ENCODE results near the gene TM4SF18. TPM values are rescaled to one million over a fixed set of nuclear protein-coding genes. Genes with fewer than 3 reads are reported as not detected.

TM4SF18 gene
- total RNA-seq, 1 experiment from 2014 or later = 9.8 TPM

- Mint-ChIP-seq H3K9me3 (no peaks in the 10 kb centered on the region), H3K4me1 (peaks cover 64 to 66% of the 10 kb centered on the region in 2 experiments), H3K4me3 (peak overlapping the region in 1 of 2 experiments; percentile 15; a peak in 1 of 5 replicates), H3K36me3 (ENCODE audit: insufficient read depth in 1 of 3, low read depth in 3 of 3) (no peaks in the 10 kb centered on the region), H3K27ac (peak overlapping the region; percentile 77 to 96 (median 96); a peak in 6 of 7 replicates), H3K27me3 (ENCODE audit: low read depth) (no peaks in the 10 kb centered on the region)
- no peak overlapping the region for H3K14ac ChIP-seq (ENCODE audit: insufficient read depth, low read length)
- no peak overlapping the region for H3T11ph ChIP-seq (ENCODE audit: low read length)
- H3K56ac ChIP-seq (ENCODE audit: insufficient read length, low read depth, low read length) = no peak overlapping the region
- H3K23ac ChIP-seq (ENCODE audit: insufficient read length, low read depth, low read length) = no peak overlapping the region
- H3K27me3 ChIP-seq (ENCODE audit: insufficient read depth, low read length) = no peaks in the 10 kb centered on the region
- no peaks in the 10 kb centered on the region for H3K79me1 ChIP-seq (ENCODE audit: insufficient read depth, low read depth, low read length, poor library complexity, severe bottlenecking)
- peak overlapping the region; percentile 83 for H3K27ac ChIP-seq (ENCODE audit: insufficient read length, low read depth, low read length)
- no peak overlapping the region for H2BK5ac ChIP-seq (ENCODE audit: insufficient read length, low read length)
- peak overlapping the region; percentile 56 for H3K18ac ChIP-seq (ENCODE audit: insufficient read length, low read depth, low read length)
- H3K4me1 ChIP-seq (ENCODE audit: insufficient read depth, low read length) = peaks cover 5% of the 10 kb centered on the region
- H4K91ac ChIP-seq (ENCODE audit: insufficient read length, low read depth, low read length) = no peak overlapping the region
- H2BK20ac ChIP-seq (ENCODE audit: low read depth, low read length, poor library complexity, severe bottlenecking) = no peak overlapping the region
- no peak overlapping the region for H2BK12ac ChIP-seq (ENCODE audit: insufficient read length, low read depth, low read length)
- no peak overlapping the region for H4K5ac ChIP-seq (ENCODE audit: insufficient read length, low read depth, low read length)
- TF ChIP-seq, protein P1, sequence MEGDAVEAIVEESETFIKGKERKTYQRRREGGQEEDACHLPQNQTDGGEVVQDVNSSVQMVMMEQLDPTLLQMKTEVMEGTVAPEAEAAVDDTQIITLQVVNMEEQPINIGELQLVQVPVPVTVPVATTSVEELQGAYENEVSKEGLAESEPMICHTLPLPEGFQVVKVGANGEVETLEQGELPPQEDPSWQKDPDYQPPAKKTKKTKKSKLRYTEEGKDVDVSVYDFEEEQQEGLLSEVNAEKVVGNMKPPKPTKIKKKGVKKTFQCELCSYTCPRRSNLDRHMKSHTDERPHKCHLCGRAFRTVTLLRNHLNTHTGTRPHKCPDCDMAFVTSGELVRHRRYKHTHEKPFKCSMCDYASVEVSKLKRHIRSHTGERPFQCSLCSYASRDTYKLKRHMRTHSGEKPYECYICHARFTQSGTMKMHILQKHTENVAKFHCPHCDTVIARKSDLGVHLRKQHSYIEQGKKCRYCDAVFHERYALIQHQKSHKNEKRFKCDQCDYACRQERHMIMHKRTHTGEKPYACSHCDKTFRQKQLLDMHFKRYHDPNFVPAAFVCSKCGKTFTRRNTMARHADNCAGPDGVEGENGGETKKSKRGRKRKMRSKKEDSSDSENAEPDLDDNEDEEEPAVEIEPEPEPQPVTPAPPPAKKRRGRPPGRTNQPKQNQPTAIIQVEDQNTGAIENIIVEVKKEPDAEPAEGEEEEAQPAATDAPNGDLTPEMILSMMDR (conservative IDR thresholded peaks at IDR 0.05) = no peak
- H3K4me2 ChIP-seq (ENCODE audit: insufficient read depth, insufficient read length, low read length) = no peak overlapping the region
- H2AK5ac ChIP-seq (ENCODE audit: insufficient read length, low read length) = no peak overlapping the region
- no peaks in the 10 kb centered on the region for H3K23me2 ChIP-seq (ENCODE audit: insufficient read length, low read depth, low read length, poor library complexity, severe bottlenecking)
- no peak overlapping the region for H2BK15ac ChIP-seq (ENCODE audit: low read depth, low read length)
- no peaks in the 10 kb centered on the region for H3K79me2 ChIP-seq (ENCODE audit: insufficient read depth, low read length)
- no peak overlapping the region for H4K8ac ChIP-seq (replicated peaks; ENCODE audit: insufficient read length, low read depth, low read length)
- H3K9ac ChIP-seq (ENCODE audit: extremely low read depth, insufficient read length, low read length) = no peak overlapping the region
- H3K9me3 ChIP-seq (ENCODE audit: control insufficient read depth, low read depth, low read length) = no peaks in the 10 kb centered on the region
- no CpG with 5 or more reads among the region's 3 CpGs for WGBS (ENCODE audit: extremely low coverage, insufficient read length, low lambda C conversion rate)
- H4K20me1 ChIP-seq (ENCODE audit: control insufficient read depth, insufficient read depth, insufficient read length) = no peaks in the 10 kb centered on the region
- H2BK120ac ChIP-seq (ENCODE audit: low read depth, low read length, poor library complexity, severe bottlenecking) = no peak overlapping the region
- no peak overlapping the region for H3K4ac ChIP-seq (ENCODE audit: low read depth, low read length)
- DNase-seq = no peak
- peak overlapping the region; percentile 49 for H2AFZ ChIP-seq (ENCODE audit: low read length)
Observed at GRCh38 chr3:149369991-149370866, 36.8 kb upstream of the TM4SF18 start.

Data from H9 (cell line).